CD4-positive, alpha-beta memory T cell (primary cell): ENCODE results near the gene MUC20. TPM values are rescaled to one million over a fixed set of nuclear protein-coding genes. Genes with fewer than 3 reads are reported as not detected.
A peak's percentile ranks its signal among the peaks of the same experiment; 100 is the strongest.

Experiments used
- CTCF ChIA-PET: fragments of 350-600 bp; sonication (Branson Sonifier 250); formaldehyde crosslinking; loops from one replicate; lab custom pipeline; 2021; ENCODE audit warnings: inconsistent platforms; ENCODE audit not compliant: partially characterized antibody; lab: Charles Lee
- POLR2A ChIA-PET: fragments of 350-600 bp; sonication (Branson Sonifier 250); formaldehyde crosslinking; loops from one replicate; lab custom pipeline; 2021; ENCODE audit not compliant: partially characterized antibody; lab: Charles Lee
- DNase-seq, 5 donors: peaks; one replicate each; pipeline versions ENCODE4 v3.0.0 to v3.0.0-alpha.2; 2020 to 2022; ENCODE audit warnings: mixed read lengths in 1 of 5
- H3K27ac ChIP-seq: one replicate; pipeline ENCODE4 v1.7.0; 2013; ENCODE audit warnings: low read depth, low read length
- H3K27me3 ChIP-seq: 2 replicates; pipeline ENCODE4 v1.7.0; 2013; ENCODE audit warnings: mild to moderate bottlenecking, low read length, moderate library complexity; ENCODE audit not compliant: insufficient read depth
- H3K36me3 ChIP-seq: 2 replicates; pipeline ENCODE4 v1.7.0; 2013; ENCODE audit warnings: mild to moderate bottlenecking, low read length, moderate library complexity; ENCODE audit not compliant: insufficient read depth
- H3K4me1 ChIP-seq: 2 replicates; pipeline ENCODE4 v1.7.0; 2013; ENCODE audit warnings: mild to moderate bottlenecking, low read length, moderate library complexity; ENCODE audit not compliant: insufficient read depth
- H3K4me3 ChIP-seq, 2 donors: one replicate each; pipeline ENCODE4 v1.7.0; 2013; ENCODE audit warnings: low read length in 2 of 2, mild to moderate bottlenecking in 1 of 2
- H3K9me3 ChIP-seq, 2 donors: one replicate each; pipeline ENCODE4 v1.7.0; 2013; ENCODE audit warnings: low read length in 2 of 2, control low read depth in 1 of 2; ENCODE audit not compliant: control insufficient read depth in 1 of 2
- H3K27ac Mint-ChIP-seq, 7 donors: one replicate each; pipeline ENCODE4 v1.8.0; 2020 to 2021; ENCODE audit warnings: mixed read lengths in 7 of 7, mild to moderate bottlenecking in 6 of 7, inconsistent platforms in 3 of 7, moderate library complexity in 3 of 7
- H3K27me3 Mint-ChIP-seq, 2 donors: one replicate each; pipeline ENCODE4 v1.8.0; 2020 to 2021; ENCODE audit warnings: mixed read lengths in 2 of 2
- H3K36me3 Mint-ChIP-seq, 2 donors: one replicate each; pipeline ENCODE4 v1.8.0; 2020 to 2021; ENCODE audit warnings: mixed read lengths in 2 of 2, inconsistent platforms in 1 of 2, mild to moderate bottlenecking in 1 of 2
- H3K4me1 Mint-ChIP-seq, 4 donors: one replicate each; pipeline ENCODE4 v1.8.0; 2020 to 2021; ENCODE audit warnings: mixed read lengths in 4 of 4, mild to moderate bottlenecking in 1 of 4
- H3K4me3 Mint-ChIP-seq, 8 donors: one replicate each; pipeline ENCODE4 v1.8.0; 2020 to 2021; ENCODE audit warnings: mixed read lengths in 8 of 8, mild to moderate bottlenecking in 7 of 8, moderate library complexity in 6 of 8, inconsistent platforms in 3 of 8
- H3K9me3 Mint-ChIP-seq, 8 donors: one replicate each; pipeline ENCODE4 v1.8.0; 2020 to 2021; ENCODE audit warnings: mixed read lengths in 8 of 8, mild to moderate bottlenecking in 5 of 8, inconsistent platforms in 3 of 8, moderate library complexity in 1 of 8
- intact Hi-C: fragments of 100-400 bp; cut with micrococcal nuclease; formaldehyde crosslinking; loops from one replicate; pipeline ENCODE4 v1.15.1; 2023
- polyA plus RNA-seq, 2 donors: library from polyadenylated mRNA; unstranded; fragments of 300-500 nt; fragmentation: Illumina TruSeq; gene quantifications; one replicate each; pipeline ENCODE4 v1.2.3, GENCODE V29; 2021
- total RNA-seq, 2 experiments: library from RNA; stranded (reverse); gene quantifications; one replicate each; pipeline ENCODE4 v1.2.3, GENCODE V29; 2021

Gene MUC20
- total and polyA plus RNA-seq, 4 experiments from 2014 or later, result 0.54 to 12.5 (median 5.3) TPM

DNA sequence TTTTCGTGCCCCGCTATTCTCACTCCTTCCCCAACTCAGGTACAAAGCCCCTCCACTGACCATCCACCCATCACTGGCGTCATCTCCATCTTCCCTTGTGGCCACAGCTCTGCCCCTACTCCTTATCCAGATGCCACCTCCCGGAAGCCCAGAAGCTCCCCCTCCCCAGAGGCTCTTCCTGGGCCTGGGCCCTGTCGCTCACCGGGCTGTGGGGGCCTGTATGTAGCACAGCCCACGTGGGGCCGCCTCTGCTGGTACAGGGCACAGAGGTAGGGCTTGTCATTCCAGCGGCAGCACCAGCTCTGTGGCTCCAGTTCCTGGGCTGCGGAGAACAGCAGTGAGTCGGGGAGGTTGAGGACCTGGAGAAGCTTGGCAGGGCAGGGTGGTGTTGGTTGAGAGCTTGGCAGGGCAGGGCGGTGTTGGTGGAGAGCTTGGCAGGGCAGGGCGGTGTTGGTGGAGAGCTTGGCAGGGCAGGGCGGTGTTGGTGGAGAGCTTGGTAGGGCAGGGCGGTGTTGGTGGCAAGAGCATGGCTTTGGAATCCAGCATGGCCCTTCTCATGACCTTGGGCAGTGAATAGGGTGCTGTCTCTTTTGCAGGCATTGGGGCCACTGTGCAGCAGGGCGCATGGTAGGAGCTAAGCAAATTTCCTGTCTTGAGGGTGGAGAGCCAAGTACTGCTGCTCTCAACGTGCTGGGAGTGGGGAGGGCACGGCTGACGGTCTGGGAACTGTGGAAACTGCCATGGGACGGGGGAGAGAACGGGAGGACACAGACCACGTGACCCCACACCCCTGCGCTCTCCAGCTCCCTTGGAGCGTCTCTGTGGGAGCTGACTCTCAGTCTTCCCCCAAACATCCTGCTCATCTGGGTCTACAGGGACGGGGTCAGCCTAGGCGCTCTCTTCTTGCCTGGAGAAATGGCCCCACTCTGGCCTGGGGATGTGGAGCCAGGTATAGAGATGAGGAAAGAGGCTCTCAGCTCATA lies 43.4 kb downstream of the MUC20 start:
- H3K9me3 ChIP-seq, result no peaks in the 10 kb centered on the region
- intact Hi-C loops, result no loop called here
- H3K4me1 ChIP-seq, result no peaks in the 10 kb centered on the region
- H3K4me3 ChIP-seq, result no peak overlapping the region
- Mint-ChIP-seq H3K4me3 (no peak overlapping the region), H3K27me3 (peaks cover 19 to 21% of the 10 kb centered on the region in 2 donors), H3K4me1 (no peaks in the 10 kb centered on the region), H3K36me3 (no peaks in the 10 kb centered on the region), H3K9me3 (no peaks in the 10 kb centered on the region), H3K27ac (no peak overlapping the region)
- no peaks in the 10 kb centered on the region for H3K27me3 ChIP-seq
- no peaks in the 10 kb centered on the region for H3K36me3 ChIP-seq
- ChIA-PET CTCF (no interaction called here), POLR2A (interaction anchor here (1.0 kb wide), 1 partner anchor 16 kb away, joined by 3 read pairs; no protein-coding TSS in a partner anchor)
- DNase-seq, result no peak
- H3K27ac ChIP-seq, result no peak overlapping the region

DNA sequence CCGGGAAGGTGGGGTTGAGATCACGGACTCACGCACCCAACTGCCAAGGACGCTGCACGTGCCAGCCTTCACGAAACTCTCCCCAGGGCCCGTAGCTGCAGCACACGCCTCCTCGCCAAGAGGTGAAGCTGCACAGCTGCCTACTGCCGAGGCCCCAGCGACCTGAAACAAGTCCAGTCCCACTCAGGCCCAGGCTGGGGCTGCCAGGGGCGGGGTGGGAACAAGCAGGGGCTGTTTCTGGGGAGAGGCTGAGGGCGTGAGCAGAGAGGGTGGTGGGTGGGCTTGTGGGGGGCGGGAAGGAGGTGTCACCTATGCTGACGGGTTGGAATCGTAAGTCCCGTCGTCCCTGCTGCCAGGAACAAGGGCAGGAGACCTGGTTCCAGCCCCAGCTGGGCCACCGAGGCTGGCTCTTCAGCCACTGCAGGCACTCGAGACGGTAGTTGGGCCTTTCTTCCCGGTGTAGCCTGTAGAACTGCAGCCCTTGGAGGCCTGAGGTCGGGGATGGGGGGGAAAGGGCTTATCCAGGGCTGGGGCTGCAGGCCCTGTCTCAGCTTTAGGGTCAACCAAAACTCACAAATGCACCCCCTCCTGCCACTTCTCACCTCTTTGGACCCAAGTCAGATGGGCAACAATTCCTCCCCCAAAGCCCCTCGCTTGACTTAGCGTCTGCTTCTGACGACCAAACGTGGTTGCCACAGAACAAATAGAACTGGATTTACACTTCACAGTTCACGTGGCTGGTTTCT lies 44.4 kb downstream of the MUC20 start:
- CTCF ChIA-PET, result no interaction called here
- DNase-seq, result no peak
- Histone ChIP-seq H3K4me3 (no peak overlapping the region), H3K9me3 (no peaks in the 10 kb centered on the region), H3K27ac (no peak overlapping the region), H3K27me3 (no peaks in the 10 kb centered on the region), H3K4me1 (no peaks in the 10 kb centered on the region), H3K36me3 (no peaks in the 10 kb centered on the region)
- H3K36me3 Mint-ChIP-seq, result no peaks in the 10 kb centered on the region
- POLR2A ChIA-PET, result interaction anchor here (1.0 kb wide), 1 partner anchor 17 kb away, joined by 3 read pairs; no protein-coding TSS in a partner anchor
- no peaks in the 10 kb centered on the region for H3K9me3 Mint-ChIP-seq
- H3K27me3 Mint-ChIP-seq, result peaks cover 11 to 17% of the 10 kb centered on the region in 2 donors
- no peak overlapping the region for H3K27ac Mint-ChIP-seq
- no peaks in the 10 kb centered on the region for H3K4me1 Mint-ChIP-seq
- H3K4me3 Mint-ChIP-seq, result no peak overlapping the region
- intact Hi-C loops, result no loop called here

DNA sequence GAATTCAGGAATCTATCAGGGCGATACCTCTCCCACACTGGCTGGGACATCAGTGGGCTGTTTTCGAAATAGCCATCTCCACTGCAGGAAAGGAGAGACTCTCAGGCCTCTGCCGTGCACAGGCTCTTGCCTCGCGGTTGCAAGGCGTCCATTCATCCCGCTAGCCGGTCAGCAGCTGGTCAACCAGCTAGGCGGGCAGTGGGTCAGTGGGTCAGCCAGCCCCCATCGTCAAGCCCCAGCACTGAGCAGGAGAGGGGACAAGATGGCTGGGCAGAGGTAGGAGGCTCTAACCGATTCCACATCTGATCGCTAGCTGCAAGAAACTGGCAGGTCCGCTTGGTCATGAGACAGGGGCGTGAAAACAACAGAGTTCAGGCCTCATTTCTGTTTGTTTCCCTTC lies 45.9 kb downstream of the MUC20 start:
- CTCF ChIA-PET, result no interaction called here
- H3K27me3 Mint-ChIP-seq, result peaks cover 3 to 15% of the 10 kb centered on the region in 2 donors
- H3K9me3 ChIP-seq, result no peaks in the 10 kb centered on the region
- H3K36me3 ChIP-seq, result no peaks in the 10 kb centered on the region
- H3K4me3 Mint-ChIP-seq, result no peak overlapping the region
- H3K4me3 ChIP-seq, result no peak overlapping the region
- no peaks in the 10 kb centered on the region for H3K36me3 Mint-ChIP-seq
- H3K9me3 Mint-ChIP-seq, result no peaks in the 10 kb centered on the region
- H3K4me1 ChIP-seq, result no peaks in the 10 kb centered on the region
- no peak for DNase-seq
- no peak overlapping the region for H3K27ac ChIP-seq
- H3K27me3 ChIP-seq, result no peaks in the 10 kb centered on the region
- no peaks in the 10 kb centered on the region for H3K4me1 Mint-ChIP-seq
- H3K27ac Mint-ChIP-seq, result no peak overlapping the region
- POLR2A ChIA-PET, result no interaction called here
- intact Hi-C loops, result no loop called here

DNA sequence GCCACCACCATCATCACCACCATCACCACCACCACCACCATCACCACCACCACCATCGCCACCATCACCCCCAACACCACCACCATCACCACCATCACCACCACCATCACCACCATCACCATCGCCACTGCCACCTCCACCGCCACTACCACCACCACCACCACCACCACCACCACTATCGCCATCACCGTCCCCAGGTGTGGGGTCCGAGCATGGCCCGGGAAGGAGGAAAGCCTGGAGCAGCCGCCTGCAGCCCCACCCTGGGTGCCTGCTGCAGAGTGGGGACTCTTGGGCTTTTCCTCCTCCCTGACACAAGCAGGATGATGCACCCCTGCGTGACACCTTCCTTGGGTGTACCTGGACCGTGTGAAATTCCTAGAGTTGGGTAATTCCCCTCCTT lies 47.0 kb downstream of the MUC20 start:
- H3K27ac Mint-ChIP-seq, result no peak overlapping the region
- Histone ChIP-seq H3K36me3 (no peaks in the 10 kb centered on the region), H3K4me3 (no peak overlapping the region), H3K4me1 (no peaks in the 10 kb centered on the region), H3K27me3 (no peaks in the 10 kb centered on the region), H3K27ac (no peak overlapping the region), H3K9me3 (no peaks in the 10 kb centered on the region)
- peaks cover 3 to 15% of the 10 kb centered on the region in 2 donors for H3K27me3 Mint-ChIP-seq
- intact Hi-C loops, result no loop called here
- ChIA-PET CTCF (no interaction called here), POLR2A (no interaction called here)
- H3K4me3 Mint-ChIP-seq, result no peak overlapping the region
- no peaks in the 10 kb centered on the region for H3K9me3 Mint-ChIP-seq
- no peak for DNase-seq
- no peaks in the 10 kb centered on the region for H3K4me1 Mint-ChIP-seq
- H3K36me3 Mint-ChIP-seq, result no peaks in the 10 kb centered on the region

DNA sequence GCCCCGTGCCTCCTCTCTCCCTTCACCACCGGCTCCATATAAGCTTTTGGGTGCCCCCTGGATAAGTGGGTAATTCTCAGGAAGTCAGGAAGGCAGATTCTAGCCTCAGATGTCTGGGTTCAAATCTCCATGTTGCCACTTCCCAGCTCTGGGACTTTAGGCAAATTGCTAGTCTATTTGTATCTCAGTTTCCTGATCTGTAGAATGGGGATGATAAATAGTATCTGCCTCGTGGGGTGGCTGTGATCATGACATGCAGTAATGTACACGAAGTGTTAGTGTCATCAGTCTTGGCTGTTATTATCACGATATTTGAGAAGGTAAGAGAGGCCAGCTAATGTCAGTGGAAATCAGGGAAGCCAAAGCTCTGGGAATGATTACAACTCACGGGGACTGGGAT lies 47.6 kb downstream of the MUC20 start:
- Mint-ChIP-seq H3K9me3 (no peaks in the 10 kb centered on the region), H3K4me3 (no peak overlapping the region), H3K4me1 (no peaks in the 10 kb centered on the region), H3K27ac (peak overlapping the region in 1 of 7 donors; percentile 46), H3K36me3 (no peaks in the 10 kb centered on the region), H3K27me3 (peaks cover 2 to 12% of the 10 kb centered on the region in 2 donors)
- Histone ChIP-seq H3K4me3 (no peak overlapping the region), H3K27me3 (no peaks in the 10 kb centered on the region), H3K27ac (no peak overlapping the region), H3K9me3 (no peaks in the 10 kb centered on the region), H3K36me3 (no peaks in the 10 kb centered on the region), H3K4me1 (no peaks in the 10 kb centered on the region)
- POLR2A ChIA-PET, result no interaction called here
- no peak for DNase-seq
- CTCF ChIA-PET, result no interaction called here
- intact Hi-C loops, result no loop called here

DNA sequence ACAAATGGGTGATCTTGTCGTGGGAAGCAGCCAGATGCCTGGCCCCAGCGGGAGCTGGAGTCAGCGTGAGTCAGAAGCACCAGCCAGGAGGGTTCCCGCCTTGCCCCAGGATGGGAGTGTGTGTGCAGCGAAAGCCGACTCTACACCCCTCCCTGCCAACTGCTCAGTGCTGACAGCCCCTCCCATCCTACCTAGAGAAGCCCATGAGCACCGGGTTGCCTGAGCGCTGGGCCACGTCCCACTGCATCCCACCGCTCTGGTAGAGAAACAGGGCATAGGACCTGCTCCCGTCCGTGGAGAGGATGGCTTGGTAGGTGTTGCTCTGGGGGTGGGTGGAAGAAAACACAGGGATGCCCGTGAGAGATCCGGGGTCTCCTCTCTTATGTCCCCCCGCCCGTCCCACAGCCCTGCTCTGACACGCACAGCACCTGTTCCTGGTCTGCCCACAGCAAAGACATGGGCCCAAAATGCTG lies 48.1 kb downstream of the MUC20 start:
- Histone ChIP-seq H3K36me3 (no peaks in the 10 kb centered on the region), H3K27me3 (no peaks in the 10 kb centered on the region), H3K4me1 (no peaks in the 10 kb centered on the region), H3K9me3 (no peaks in the 10 kb centered on the region), H3K27ac (no peak overlapping the region), H3K4me3 (no peak overlapping the region)
- H3K27ac Mint-ChIP-seq, result peak overlapping the region in 1 of 7 donors; percentile 46
- intact Hi-C loops, result no loop called here
- no peaks in the 10 kb centered on the region for H3K36me3 Mint-ChIP-seq
- DNase-seq, result no peak
- H3K9me3 Mint-ChIP-seq, result no peaks in the 10 kb centered on the region
- ChIA-PET POLR2A (no interaction called here), CTCF (no interaction called here)
- H3K4me3 Mint-ChIP-seq, result no peak overlapping the region
- H3K27me3 Mint-ChIP-seq, result peaks cover 0 to 10% of the 10 kb centered on the region in 2 donors
- H3K4me1 Mint-ChIP-seq, result no peaks in the 10 kb centered on the region

DNA sequence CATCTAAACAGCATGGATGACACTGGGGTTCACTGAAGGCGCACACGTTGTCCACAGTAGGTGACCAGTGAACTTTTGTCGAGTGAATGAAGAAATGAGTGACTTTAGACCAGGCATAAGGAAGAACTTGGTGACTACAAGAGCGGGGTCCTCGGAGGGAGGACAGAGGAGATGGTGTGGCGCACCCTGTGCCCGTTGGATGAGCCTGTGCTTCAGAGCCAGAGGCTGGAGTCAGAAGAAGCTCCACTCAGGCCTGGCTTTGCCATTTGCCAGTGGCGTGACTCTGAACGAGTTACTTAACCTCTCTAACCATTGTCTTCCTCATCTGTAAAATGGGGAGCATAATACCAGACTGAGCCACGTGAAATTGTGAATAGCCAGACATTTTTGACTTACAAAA lies 48.8 kb downstream of the MUC20 start:
- ChIA-PET POLR2A (no interaction called here), CTCF (no interaction called here)
- H3K4me1 ChIP-seq, result no peaks in the 10 kb centered on the region
- Mint-ChIP-seq H3K4me3 (no peak overlapping the region), H3K9me3 (peaks cover 0 to 2% (median 0%) of the 10 kb centered on the region in 8 donors), H3K4me1 (no peaks in the 10 kb centered on the region), H3K36me3 (no peaks in the 10 kb centered on the region), H3K27me3 (peaks cover 0 to 5% of the 10 kb centered on the region in 2 donors), H3K27ac (peak overlapping the region in 1 of 7 donors; percentile 54)
- intact Hi-C loops, result no loop called here
- H3K9me3 ChIP-seq, result no peaks in the 10 kb centered on the region
- no peaks in the 10 kb centered on the region for H3K27me3 ChIP-seq
- H3K27ac ChIP-seq, result no peak overlapping the region
- DNase-seq, result no peak
- H3K36me3 ChIP-seq, result no peaks in the 10 kb centered on the region
- H3K4me3 ChIP-seq, result no peak overlapping the region
